IMR-90 (cell line): ENCODE measurements around the gene DHX57.

ENCODE experiments used
- CEBPB ChIP-seq: IDR thresholded peaks from 2 replicates; pipeline ENCODE4 v1.6.1; 2012; ENCODE audit warnings: low read depth, low read length, improper control_type of control experiment
- MAFK ChIP-seq: IDR thresholded peaks from 2 replicates; pipeline ENCODE4 v1.6.1; 2012; ENCODE audit warnings: low read depth, low read length, improper control_type of control experiment
- NFE2L2 ChIP-seq: fragments of 150-350 bp; IDR thresholded peaks from 2 replicates; pipeline ENCODE4 v1.6.1; 2016; ENCODE audit warnings: low read depth, mild to moderate bottlenecking, low read length
- POLR2A ChIP-seq: IDR thresholded peaks from 2 replicates; pipeline ENCODE4 v1.6.1; 2012; ENCODE audit warnings: mild to moderate bottlenecking, low read depth, low read length
- RAD21 ChIP-seq: IDR thresholded peaks from 2 replicates; pipeline ENCODE4 v1.6.1; 2012; ENCODE audit warnings: low read length, improper control_type of control experiment
- RCOR1 ChIP-seq: IDR thresholded peaks from 2 replicates; pipeline ENCODE4 v1.6.1; 2012; ENCODE audit warnings: mild to moderate bottlenecking, low read length, improper control_type of control experiment; ENCODE audit not compliant: insufficient replicate concordance
- RFX5 ChIP-seq: IDR thresholded peaks from 2 replicates; pipeline ENCODE4 v1.8.0; 2012; ENCODE audit warnings: low read depth, mild to moderate bottlenecking, low read length, moderate library complexity
- SMC3 ChIP-seq: fragments of 150-350 bp; IDR thresholded peaks from 2 replicates; pipeline ENCODE4 v1.6.1; 2016; ENCODE audit warnings: low read depth, mild to moderate bottlenecking, antibody characterized with exemption, low read length, moderate library complexity
- TF ChIP-seq, protein P1 (sequence below): conservative IDR thresholded peaks from 2 replicates; pipeline ENCODE4 v1.5.1; 2012; ENCODE audit warnings: mild to moderate bottlenecking, low read depth, low read length, improper control_type of control experiment
- TF ChIP-seq, protein P2 (sequence below): fragments of 150-350 bp; IDR thresholded peaks from 2 replicates; pipeline ENCODE4 v1.6.1; 2017; ENCODE audit warnings: mild to moderate bottlenecking, antibody characterized with exemption, low read length, low read depth
- TF ChIP-seq, protein P3 (sequence below): fragments of 150-350 bp; IDR thresholded peaks from 2 replicates; pipeline ENCODE4 v1.6.1; 2016; ENCODE audit warnings: low read depth, mild to moderate bottlenecking, low read length, moderate library complexity, borderline replicate concordance

DNA sequence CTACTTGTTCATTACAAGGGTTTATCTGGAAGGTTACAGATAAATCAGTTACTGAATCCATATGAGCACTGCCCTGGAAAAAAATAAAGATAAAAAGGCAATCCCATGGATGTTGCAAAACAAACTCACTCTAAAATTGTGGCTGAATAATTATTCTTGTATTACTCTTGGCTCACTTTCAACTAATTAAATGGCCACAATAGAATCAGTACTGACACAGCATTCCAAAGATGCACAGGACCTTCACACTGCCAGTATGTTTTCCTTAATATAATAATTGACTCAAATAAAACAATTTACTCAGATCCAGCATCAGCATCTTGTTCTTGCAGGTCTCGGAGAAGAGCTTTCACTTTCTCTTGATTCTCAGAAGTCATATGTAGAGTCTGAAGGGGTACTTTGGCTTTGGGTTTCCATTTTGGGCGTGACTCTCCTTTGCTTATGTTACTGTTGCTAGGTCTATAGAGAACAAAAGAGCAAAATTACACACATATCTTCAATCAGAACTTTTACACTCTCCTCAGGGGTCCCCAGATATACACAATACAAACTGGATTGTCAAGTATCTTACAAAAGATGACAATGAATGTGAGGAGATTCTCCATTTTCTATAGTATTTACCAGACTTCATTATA is 12.6 kb downstream of the DHX57 start:
- TF ChIP-seq POLR2A (no peak), MAFK (no peak), CEBPB (no peak), RAD21 (no peak), SMC3 (no peak), RCOR1 (no peak), RFX5 (no peak), NFE2L2 (no peak)
- TF ChIP-seq, protein P1, sequence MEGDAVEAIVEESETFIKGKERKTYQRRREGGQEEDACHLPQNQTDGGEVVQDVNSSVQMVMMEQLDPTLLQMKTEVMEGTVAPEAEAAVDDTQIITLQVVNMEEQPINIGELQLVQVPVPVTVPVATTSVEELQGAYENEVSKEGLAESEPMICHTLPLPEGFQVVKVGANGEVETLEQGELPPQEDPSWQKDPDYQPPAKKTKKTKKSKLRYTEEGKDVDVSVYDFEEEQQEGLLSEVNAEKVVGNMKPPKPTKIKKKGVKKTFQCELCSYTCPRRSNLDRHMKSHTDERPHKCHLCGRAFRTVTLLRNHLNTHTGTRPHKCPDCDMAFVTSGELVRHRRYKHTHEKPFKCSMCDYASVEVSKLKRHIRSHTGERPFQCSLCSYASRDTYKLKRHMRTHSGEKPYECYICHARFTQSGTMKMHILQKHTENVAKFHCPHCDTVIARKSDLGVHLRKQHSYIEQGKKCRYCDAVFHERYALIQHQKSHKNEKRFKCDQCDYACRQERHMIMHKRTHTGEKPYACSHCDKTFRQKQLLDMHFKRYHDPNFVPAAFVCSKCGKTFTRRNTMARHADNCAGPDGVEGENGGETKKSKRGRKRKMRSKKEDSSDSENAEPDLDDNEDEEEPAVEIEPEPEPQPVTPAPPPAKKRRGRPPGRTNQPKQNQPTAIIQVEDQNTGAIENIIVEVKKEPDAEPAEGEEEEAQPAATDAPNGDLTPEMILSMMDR, result no peak
- TF ChIP-seq, protein P2, sequence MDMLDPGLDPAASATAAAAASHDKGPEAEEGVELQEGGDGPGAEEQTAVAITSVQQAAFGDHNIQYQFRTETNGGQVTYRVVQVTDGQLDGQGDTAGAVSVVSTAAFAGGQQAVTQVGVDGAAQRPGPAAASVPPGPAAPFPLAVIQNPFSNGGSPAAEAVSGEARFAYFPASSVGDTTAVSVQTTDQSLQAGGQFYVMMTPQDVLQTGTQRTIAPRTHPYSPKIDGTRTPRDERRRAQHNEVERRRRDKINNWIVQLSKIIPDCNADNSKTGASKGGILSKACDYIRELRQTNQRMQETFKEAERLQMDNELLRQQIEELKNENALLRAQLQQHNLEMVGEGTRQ, result no peak
- TF ChIP-seq, protein P3, sequence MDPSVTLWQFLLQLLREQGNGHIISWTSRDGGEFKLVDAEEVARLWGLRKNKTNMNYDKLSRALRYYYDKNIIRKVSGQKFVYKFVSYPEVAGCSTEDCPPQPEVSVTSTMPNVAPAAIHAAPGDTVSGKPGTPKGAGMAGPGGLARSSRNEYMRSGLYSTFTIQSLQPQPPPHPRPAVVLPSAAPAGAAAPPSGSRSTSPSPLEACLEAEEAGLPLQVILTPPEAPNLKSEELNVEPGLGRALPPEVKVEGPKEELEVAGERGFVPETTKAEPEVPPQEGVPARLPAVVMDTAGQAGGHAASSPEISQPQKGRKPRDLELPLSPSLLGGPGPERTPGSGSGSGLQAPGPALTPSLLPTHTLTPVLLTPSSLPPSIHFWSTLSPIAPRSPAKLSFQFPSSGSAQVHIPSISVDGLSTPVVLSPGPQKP, result no peak
